Neuronal stem cell (in vitro differentiated cells): ENCODE data around the gene POTEJ.
"Not testable (repeated sequence)": the region's sequence is repeated elsewhere in the genome, so short reads cannot be mapped to it uniquely, and the experiment has no call there.

Source experiments
- DNase-seq: peaks from one replicate; pipeline ENCODE4 v3.0.0-alpha.2; 2013; ENCODE audit warnings: low spot score
- H2AFZ ChIP-seq: one replicate; pipeline ENCODE4 v1.6.1; 2013; ENCODE audit warnings: mild to moderate bottlenecking, low read length, inconsistent platforms
- H2AK5ac ChIP-seq: 2 replicates; pipeline ENCODE4 v1.6.1; 2013; ENCODE audit warnings: low read depth, mild to moderate bottlenecking, inconsistent platforms, low read length, moderate library complexity, mixed read lengths
- H2BK120ac ChIP-seq: 2 replicates; pipeline ENCODE4 v1.6.1; 2013; ENCODE audit warnings: low read depth, mild to moderate bottlenecking, inconsistent platforms, low read length, moderate library complexity, mixed read lengths
- H2BK12ac ChIP-seq: one replicate; pipeline ENCODE4 v1.6.1; 2013; ENCODE audit warnings: low read length, inconsistent platforms
- H2BK15ac ChIP-seq: 2 replicates; pipeline ENCODE4 v1.6.1; 2013; ENCODE audit warnings: mild to moderate bottlenecking, low read length, inconsistent platforms, mixed read lengths
- H2BK5ac ChIP-seq: one replicate; pipeline ENCODE4 v1.6.1; 2013; ENCODE audit warnings: inconsistent platforms, mild to moderate bottlenecking, low read length, moderate library complexity
- H3K14ac ChIP-seq: one replicate; pipeline ENCODE4 v1.6.1; 2013; ENCODE audit warnings: low read length, inconsistent platforms
- H3K18ac ChIP-seq: 2 replicates; pipeline ENCODE4 v1.6.1; 2013; ENCODE audit warnings: low read length, inconsistent platforms
- H3K23ac ChIP-seq: 2 replicates; pipeline ENCODE4 v1.6.1; 2013; ENCODE audit warnings: low read depth, mild to moderate bottlenecking, mixed read lengths, low read length, inconsistent platforms; ENCODE audit not compliant: poor library complexity
- H3K27ac ChIP-seq: replicated peaks from 3 replicates; pipeline ENCODE4 v1.5.1; 2013; ENCODE audit warnings: low read length, inconsistent platforms
- H3K27me3 ChIP-seq, 3 experiments: 2 replicates each; pipeline ENCODE4 v1.6.1; 2013; ENCODE audit warnings: low read length in 3 of 3, mild to moderate bottlenecking in 2 of 3, inconsistent platforms in 1 of 3, low read depth in 1 of 3, mixed read lengths in 1 of 3, moderate library complexity in 1 of 3; ENCODE audit not compliant: control insufficient read depth in 3 of 3, insufficient read depth in 3 of 3
- H3K36me3 ChIP-seq, 2 donors: replicated peaks in 1 of 2; 2 replicates each; pipeline ENCODE4 v1.6.1; 2013; ENCODE audit warnings: low read length in 2 of 2; ENCODE audit not compliant: control insufficient read depth in 2 of 2, insufficient read depth in 2 of 2
- H3K4ac ChIP-seq: 2 replicates; pipeline ENCODE4 v1.6.1; 2013; ENCODE audit warnings: inconsistent platforms, mild to moderate bottlenecking, low read length, moderate library complexity
- H3K4me1 ChIP-seq, 2 donors: 1 replicate in 1 of 2; 2 replicates in 1 of 2; pipeline ENCODE4 v1.6.1; 2013; ENCODE audit warnings: low read length in 2 of 2, low read depth in 1 of 2; ENCODE audit not compliant: control insufficient read depth in 2 of 2, insufficient read depth in 1 of 2
- H3K4me2 ChIP-seq: one replicate; pipeline ENCODE4 v1.6.1; 2013; ENCODE audit warnings: mild to moderate bottlenecking, low read length, inconsistent platforms; ENCODE audit not compliant: insufficient read depth, poor library complexity, severe bottlenecking
- H3K4me3 ChIP-seq, 2 donors: 2 replicates each; pipeline ENCODE4 v1.5.1; 2013; ENCODE audit warnings: low read length in 2 of 2, mild to moderate bottlenecking in 2 of 2, inconsistent platforms in 1 of 2, moderate library complexity in 1 of 2
- H3K79me1 ChIP-seq: one replicate; pipeline ENCODE4 v1.6.1; 2013; ENCODE audit warnings: low read depth, mild to moderate bottlenecking, inconsistent platforms, low read length, moderate library complexity
- H3K9ac ChIP-seq: one replicate; pipeline ENCODE4 v1.6.1; 2013; ENCODE audit warnings: mild to moderate bottlenecking, low read depth, low read length, inconsistent platforms; ENCODE audit not compliant: poor library complexity
- H3K9me3 ChIP-seq, 2 donors: replicated peaks in 1 of 2; 2 replicates each; pipeline versions ENCODE3 to v1.6.1; 2013; ENCODE audit warnings: low read length in 2 of 2, mild to moderate bottlenecking in 2 of 2, inconsistent platforms in 1 of 2, low read depth in 1 of 2, mixed read lengths in 1 of 2, moderate library complexity in 1 of 2; ENCODE audit not compliant: control insufficient read depth in 2 of 2, insufficient read depth in 1 of 2
- H4K8ac ChIP-seq: one replicate; pipeline ENCODE4 v1.6.1; 2013; ENCODE audit warnings: low read depth, mild to moderate bottlenecking, inconsistent platforms, low read length, moderate library complexity
- H4K91ac ChIP-seq: one replicate; pipeline ENCODE4 v1.6.1; 2013; ENCODE audit warnings: low read length, low read depth, mild to moderate bottlenecking, inconsistent platforms; ENCODE audit not compliant: poor library complexity
- WGBS, 2 donors: extraction: QIAGEN DNeasy Blood & Tissue Kit; methylation state at CpG; one replicate each; pipeline ENCODE4 v1.1.7; 2013; ENCODE audit warnings: missing lambda C conversion rate in 2 of 2, mixed read lengths in 1 of 2; ENCODE audit not compliant: insufficient read length in 2 of 2, insufficient replicate concordance in 1 of 2; ENCODE audit errors: extremely low coverage in 2 of 2; 5-methylcytosine and 5-hydroxymethylcytosine counted together

The POTEJ gene

DNA sequence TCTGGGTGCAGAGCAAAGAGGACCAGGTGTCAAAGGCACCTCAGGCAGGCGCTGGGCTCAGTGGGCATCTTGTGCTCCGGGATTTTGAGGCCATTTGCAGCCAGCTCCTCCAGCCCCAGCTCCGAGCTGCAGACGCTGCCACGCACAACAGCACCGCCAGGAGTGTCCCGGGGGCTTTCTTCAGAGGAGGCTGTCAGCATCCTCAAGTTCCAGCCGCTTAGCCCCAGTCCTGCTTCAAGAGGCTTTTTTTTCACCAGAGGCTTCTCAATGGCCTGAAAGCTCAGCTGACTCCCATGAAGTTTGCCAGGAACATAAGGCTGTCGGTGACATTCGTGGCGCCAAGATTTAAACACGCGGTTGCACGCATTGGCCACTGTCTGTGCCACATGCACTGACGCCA, 754 bp upstream of the POTEJ start:
- not testable (repeated sequence) for H3K27ac ChIP-seq, H3K79me1 ChIP-seq, H3K14ac ChIP-seq, H2BK15ac ChIP-seq, H3K36me3 ChIP-seq, H2BK12ac ChIP-seq, H3K9me3 ChIP-seq, H3K4me3 ChIP-seq, H3K4ac ChIP-seq, DNase-seq, H4K8ac ChIP-seq, H2AK5ac ChIP-seq, H2AFZ ChIP-seq, H2BK120ac ChIP-seq, H3K9ac ChIP-seq, H4K91ac ChIP-seq, H3K23ac ChIP-seq, H3K4me1 ChIP-seq, H3K4me2 ChIP-seq, H3K27me3 ChIP-seq, H2BK5ac ChIP-seq, H3K18ac ChIP-seq
- WGBS, 2 donors: no CpG with 5 or more reads among the region's 15 CpGs

DNA sequence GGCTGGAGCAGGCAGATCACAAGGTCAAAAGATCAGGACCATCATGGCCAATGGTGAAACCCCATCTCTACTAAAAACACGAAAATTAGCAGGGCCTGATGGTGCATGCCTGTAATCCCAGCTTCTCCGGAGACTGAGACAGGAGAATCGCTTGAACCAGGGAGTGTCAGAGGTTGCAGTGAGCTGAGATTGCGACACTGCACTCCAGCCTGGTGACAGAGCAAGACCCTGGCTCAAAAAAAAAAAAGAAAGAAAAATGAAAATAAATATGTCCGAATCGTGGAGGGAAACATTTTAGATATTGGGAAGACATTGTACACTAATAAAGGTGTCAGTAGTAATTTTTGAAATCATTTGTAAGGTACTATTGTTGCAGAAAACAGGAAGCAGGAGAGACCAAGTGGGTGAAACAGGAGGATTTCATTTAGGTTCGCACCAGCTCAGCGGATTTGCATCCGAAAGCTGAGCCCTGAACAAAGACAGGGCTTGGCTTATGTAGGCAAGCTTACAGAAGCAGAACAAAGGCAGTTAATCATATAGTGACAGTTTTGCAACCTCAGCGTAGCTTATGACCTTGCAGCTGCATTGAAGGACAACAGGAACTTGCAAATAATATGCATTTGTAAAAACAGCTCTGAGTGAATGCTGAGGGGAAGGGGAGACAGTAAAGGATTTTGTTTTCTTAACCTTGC, 17.7 kb downstream of the POTEJ start:
- no CpG with 5 or more reads among the region's 10 CpGs for WGBS, 2 donors
- H3K4ac ChIP-seq, H2AK5ac ChIP-seq, DNase-seq, H3K18ac ChIP-seq, H3K9ac ChIP-seq, H3K14ac ChIP-seq, H3K36me3 ChIP-seq, H2BK15ac ChIP-seq, H2BK12ac ChIP-seq, H3K27ac ChIP-seq, H3K9me3 ChIP-seq, H3K23ac ChIP-seq, H2BK5ac ChIP-seq, H4K8ac ChIP-seq, H3K27me3 ChIP-seq, H2AFZ ChIP-seq, H4K91ac ChIP-seq, H2BK120ac ChIP-seq, H3K4me2 ChIP-seq, H3K4me3 ChIP-seq, H3K4me1 ChIP-seq, H3K79me1 ChIP-seq: not testable (repeated sequence)

DNA sequence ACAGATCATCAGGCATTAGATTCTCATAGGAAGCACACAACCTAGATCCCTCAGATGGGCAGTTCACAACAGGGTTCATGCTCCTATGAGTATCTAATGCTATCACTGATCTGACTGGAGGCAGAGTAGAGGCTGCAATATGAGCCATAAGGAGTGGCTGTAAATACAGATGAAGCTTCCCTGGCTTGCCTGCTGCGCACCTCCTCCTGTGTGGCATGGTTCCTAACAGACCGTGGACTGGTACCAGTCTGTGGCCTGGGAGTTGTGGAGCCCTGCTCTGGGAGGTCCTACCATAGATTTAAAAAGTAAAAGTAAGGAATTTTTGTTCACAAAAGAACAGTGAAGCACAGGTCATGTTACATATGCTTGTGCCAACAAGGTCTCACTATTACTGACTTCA, 27.7 kb downstream of the POTEJ start:
- not testable (repeated sequence) for H3K18ac ChIP-seq, H4K8ac ChIP-seq, H2BK15ac ChIP-seq, H2BK5ac ChIP-seq, H3K36me3 ChIP-seq, H2AK5ac ChIP-seq, H3K23ac ChIP-seq, DNase-seq, H2BK120ac ChIP-seq, H3K79me1 ChIP-seq, H4K91ac ChIP-seq, H3K4ac ChIP-seq, H3K14ac ChIP-seq, H3K4me1 ChIP-seq, H2AFZ ChIP-seq, H3K4me3 ChIP-seq, H3K9me3 ChIP-seq, H3K27me3 ChIP-seq, H2BK12ac ChIP-seq, H3K4me2 ChIP-seq, H3K27ac ChIP-seq, H3K9ac ChIP-seq
- no CpG with 5 or more reads among the region's 2 CpGs for WGBS, 2 donors

DNA sequence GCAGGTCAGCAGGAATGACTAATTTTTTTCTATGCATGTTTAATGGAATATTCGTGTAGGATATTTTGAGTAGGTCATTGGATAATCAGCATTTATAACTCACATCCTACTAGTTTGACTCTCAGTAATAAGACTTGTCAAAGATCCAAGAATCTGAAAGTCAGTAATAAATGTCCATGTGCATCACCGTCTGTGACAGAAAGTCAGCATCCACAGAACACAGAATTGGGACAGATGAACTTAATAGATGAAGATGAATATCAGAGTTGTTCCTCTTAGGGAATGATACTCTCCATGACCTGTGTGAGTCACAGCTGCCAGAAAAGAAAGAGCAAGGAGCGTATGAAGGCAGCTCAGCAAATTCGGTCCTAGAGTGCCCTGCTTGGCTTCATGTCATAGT, 30.4 kb downstream of the POTEJ start:
- not testable (repeated sequence) for H4K91ac ChIP-seq, H3K27me3 ChIP-seq, H2BK15ac ChIP-seq, H3K9me3 ChIP-seq, H3K4ac ChIP-seq, H3K4me2 ChIP-seq, H3K27ac ChIP-seq, H2BK12ac ChIP-seq, H2BK120ac ChIP-seq, H2BK5ac ChIP-seq, H3K14ac ChIP-seq, H3K9ac ChIP-seq, H2AFZ ChIP-seq, H3K4me1 ChIP-seq, H2AK5ac ChIP-seq, H3K23ac ChIP-seq, H3K36me3 ChIP-seq, H3K79me1 ChIP-seq, H3K18ac ChIP-seq, DNase-seq, H4K8ac ChIP-seq, H3K4me3 ChIP-seq
- WGBS, 2 donors: no CpG with 5 or more reads among the region's 4 CpGs
